ENCODE measurements around the gene RAVER2.

GRCh38 chr1:64867266-64867665, 122.4 kb downstream of the RAVER2 start:
- TF ChIP-seq CTCF (optimal IDR thresholded peaks at IDR 0.05 in 1 of 3, IDR thresholded peaks at IDR 0.05 in 1 of 3, conservative IDR thresholded peaks at IDR 0.05 in 1 of 3; ENCODE audit: extremely low read depth in 1 of 3, insufficient read depth in 2 of 3, low read length in 3 of 3) (no peak), EZH2 (IDR thresholded peaks at IDR 0.05; ENCODE audit: low read length) (no peak)

All from keratinocyte (primary cell).